Measurements from ENCODE around the gene OR1B1. TPM values are rescaled to one million over a fixed set of nuclear protein-coding genes. Genes with fewer than 3 reads are reported as not detected.

Gene OR1B1
- total RNA-seq = not detected
- long read RNA-seq, donor 1 = 0 reads
- long read RNA-seq, donor 2 = 0 reads

- H3K9me3 ChIP-seq = no peaks in the 10 kb centered on the region
- H3K4me1 ChIP-seq (ENCODE audit: low read depth) = no peaks in the 10 kb centered on the region
- H3K36me3 ChIP-seq (ENCODE audit: low read depth) = no peaks in the 10 kb centered on the region
- TF ChIP-seq, protein P1, sequence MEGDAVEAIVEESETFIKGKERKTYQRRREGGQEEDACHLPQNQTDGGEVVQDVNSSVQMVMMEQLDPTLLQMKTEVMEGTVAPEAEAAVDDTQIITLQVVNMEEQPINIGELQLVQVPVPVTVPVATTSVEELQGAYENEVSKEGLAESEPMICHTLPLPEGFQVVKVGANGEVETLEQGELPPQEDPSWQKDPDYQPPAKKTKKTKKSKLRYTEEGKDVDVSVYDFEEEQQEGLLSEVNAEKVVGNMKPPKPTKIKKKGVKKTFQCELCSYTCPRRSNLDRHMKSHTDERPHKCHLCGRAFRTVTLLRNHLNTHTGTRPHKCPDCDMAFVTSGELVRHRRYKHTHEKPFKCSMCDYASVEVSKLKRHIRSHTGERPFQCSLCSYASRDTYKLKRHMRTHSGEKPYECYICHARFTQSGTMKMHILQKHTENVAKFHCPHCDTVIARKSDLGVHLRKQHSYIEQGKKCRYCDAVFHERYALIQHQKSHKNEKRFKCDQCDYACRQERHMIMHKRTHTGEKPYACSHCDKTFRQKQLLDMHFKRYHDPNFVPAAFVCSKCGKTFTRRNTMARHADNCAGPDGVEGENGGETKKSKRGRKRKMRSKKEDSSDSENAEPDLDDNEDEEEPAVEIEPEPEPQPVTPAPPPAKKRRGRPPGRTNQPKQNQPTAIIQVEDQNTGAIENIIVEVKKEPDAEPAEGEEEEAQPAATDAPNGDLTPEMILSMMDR (IDR thresholded peaks at IDR 0.05) = no peak
- intact Hi-C loops (cut with DNase I, micrococcal nuclease) = no loop called here
- H3K4me3 ChIP-seq = no peak within 1 kb of the TSS
- no peak for DNase-seq
- ATAC-seq = no peak
Observed at GRCh38 chr9:122657527-122657926, at the start of gene OR1B1. Gene OR1B1, minus strand, starts transcription at chr9:122657627.

DNA sequence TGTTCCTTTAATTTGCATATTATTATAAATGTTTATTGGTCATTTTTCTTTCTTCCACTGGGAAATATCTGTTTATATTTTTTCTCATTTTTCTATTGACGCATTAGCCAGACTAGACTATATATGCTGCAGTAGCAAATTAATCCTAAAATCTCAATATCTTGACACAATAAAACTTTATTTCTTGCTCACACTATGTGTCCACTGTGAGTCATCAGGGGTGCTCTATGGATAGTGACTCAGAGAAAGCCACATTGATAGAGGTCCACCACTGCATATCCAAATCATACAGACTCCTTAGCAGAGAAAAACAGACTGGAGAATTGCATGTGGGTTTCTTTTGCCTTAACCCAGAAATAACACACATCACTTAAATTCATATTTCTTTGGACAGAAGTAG is 38.3 kb upstream of the OR1B1 start:
- TF ChIP-seq, protein P1 (IDR thresholded peaks at IDR 0.05) = no peak
- intact Hi-C loops (cut with DNase I, micrococcal nuclease) = no loop called here
- Histone ChIP-seq H3K4me3 (no peak overlapping the region), H3K9me3 (no peaks in the 10 kb centered on the region), H3K4me1 (ENCODE audit: low read depth) (no peaks in the 10 kb centered on the region), H3K36me3 (ENCODE audit: low read depth) (no peaks in the 10 kb centered on the region)
- ATAC-seq = no peak
- DNase-seq = no peak

GRCh38 chr9:122684851-122685250 is 27.4 kb upstream of the OR1B1 start:
- TF ChIP-seq, protein P1 (IDR thresholded peaks at IDR 0.05) = no peak
- Histone ChIP-seq H3K4me3 (no peak overlapping the region), H3K9me3 (peaks cover 11% of the 10 kb centered on the region), H3K4me1 (ENCODE audit: low read depth) (no peaks in the 10 kb centered on the region), H3K36me3 (ENCODE audit: low read depth) (no peaks in the 10 kb centered on the region)
- intact Hi-C loops (cut with DNase I, micrococcal nuclease) = no loop called here
- DNase-seq (no peak), ATAC-seq (no peak)

DNA sequence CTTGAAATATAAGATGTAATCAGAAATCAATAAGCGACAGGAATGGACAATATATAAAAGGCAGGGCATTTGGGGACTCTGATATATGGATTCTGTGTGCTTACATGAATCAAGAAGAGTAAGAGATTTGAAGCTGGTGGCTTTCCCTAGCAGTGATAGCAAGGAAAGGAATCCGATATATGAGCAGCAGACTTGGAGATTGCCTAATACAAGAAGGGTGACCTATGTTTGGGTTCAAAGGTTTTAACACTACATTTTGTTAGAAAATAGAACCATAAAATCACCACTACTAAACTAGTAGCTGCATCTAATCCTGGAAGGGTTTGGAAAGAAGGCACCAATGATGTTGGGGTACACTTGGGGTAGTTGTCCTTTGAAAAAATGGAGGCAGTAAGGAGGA is 15.1 kb upstream of the OR1B1 start:
- DNase-seq (no peak), ATAC-seq (no peak)
- H3K36me3 ChIP-seq (ENCODE audit: low read depth) = no peaks in the 10 kb centered on the region
- TF ChIP-seq, protein P1 (IDR thresholded peaks at IDR 0.05) = no peak
- intact Hi-C loops (cut with DNase I, micrococcal nuclease) = no loop called here
- peaks cover 15% of the 10 kb centered on the region for H3K9me3 ChIP-seq
- H3K4me1 ChIP-seq (ENCODE audit: low read depth) = no peaks in the 10 kb centered on the region
- H3K4me3 ChIP-seq = no peak overlapping the region

- no peak for ATAC-seq
- intact Hi-C loops (cut with DNase I, micrococcal nuclease) = no loop called here
- Histone ChIP-seq H3K36me3 (ENCODE audit: low read depth) (no peaks in the 10 kb centered on the region), H3K9me3 (no peaks in the 10 kb centered on the region), H3K4me1 (ENCODE audit: low read depth) (no peaks in the 10 kb centered on the region), H3K4me3 (no peak within 1 kb of the TSS)
- TF ChIP-seq, protein P1 (IDR thresholded peaks at IDR 0.05) = no peak
- DNase-seq = no peak
Observed at GRCh38 chr9:122661416-122661815, 4.0 kb upstream of the OR1B1 start, which contains the start of gene OR1L1. Gene OR1L1, plus strand, starts transcription at chr9:122661716. Its CDS starts 0 bp downstream, at chr9:122661716.

- no peaks in the 10 kb centered on the region for H3K36me3 ChIP-seq (ENCODE audit: low read depth)
- TF ChIP-seq, protein P1 (IDR thresholded peaks at IDR 0.05) = no peak
Observed at GRCh38 chr9:122656378-122656777, 1.0 kb downstream of the OR1B1 start.

More at GRCh38 chr9:122656378-122656777, 1.0 kb downstream of the OR1B1 start:
- Histone ChIP-seq H3K4me3 (no peak overlapping the region), H3K9me3 (no peaks in the 10 kb centered on the region), H3K4me1 (ENCODE audit: low read depth) (no peaks in the 10 kb centered on the region)
- intact Hi-C loops (cut with DNase I, micrococcal nuclease) = no loop called here
- ATAC-seq = no peak
- no peak for DNase-seq

Measured in mucosa of descending colon (tissue), 3 donors.